GM18526 (cell line): ENCODE measurements around the gene HINFP.
A peak's percentile ranks its signal among the peaks of the same experiment; 100 is the strongest.

Experiments
- POLR2A ChIP-seq: IDR thresholded peaks from 3 replicates; pipeline ENCODE4 v1.6.1; 2011; ENCODE audit not compliant: insufficient read length; ENCODE audit errors: extremely low read depth

The HINFP gene

GRCh38 chr11:119157063-119157462 lies 35.7 kb downstream of the HINFP start:
- no peak for TF ChIP-seq POLR2A

GRCh38 chr11:119158467-119158866 lies 37.1 kb downstream of the HINFP start:
- TF ChIP-seq POLR2A, result no peak

GRCh38 chr11:119160151-119160550 lies 38.8 kb downstream of the HINFP start:
- TF ChIP-seq POLR2A, result no peak

- TF ChIP-seq POLR2A, result no peak
Measured at GRCh38 chr11:119161871-119162270, 40.5 kb downstream of the HINFP start.

- TF ChIP-seq POLR2A, result no peak
Measured at GRCh38 chr11:119166368-119167076, 45.1 kb downstream of the HINFP start.

- no peak for TF ChIP-seq POLR2A
Measured at GRCh38 chr11:119167933-119168332, 46.6 kb downstream of the HINFP start.

GRCh38 chr11:119168471-119169281 lies 47.3 kb downstream of the HINFP start, which contains the start of gene NLRX1:
Gene NLRX1, plus strand, starts transcription at chr11:119168725. Its CDS starts 2,679 bp downstream, at chr11:119171404.
- TF ChIP-seq POLR2A, result peak; percentile 73

- TF ChIP-seq POLR2A, result no peak
Measured at GRCh38 chr11:119169282-119169719, 47.9 kb downstream of the HINFP start.

- TF ChIP-seq POLR2A, result no peak
Measured at GRCh38 chr11:119172513-119172912, 51.1 kb downstream of the HINFP start.

GRCh38 chr11:119173453-119173852 lies 52.1 kb downstream of the HINFP start:
- TF ChIP-seq POLR2A, result no peak

- no peak for TF ChIP-seq POLR2A
Measured at GRCh38 chr11:119175493-119176077, 54.2 kb downstream of the HINFP start.

- no peak for TF ChIP-seq POLR2A
Measured at GRCh38 chr11:119178166-119178680, 56.8 kb downstream of the HINFP start.

GRCh38 chr11:119179342-119179741 lies 58.0 kb downstream of the HINFP start:
- TF ChIP-seq POLR2A, result no peak

- no peak for TF ChIP-seq POLR2A
Measured at GRCh38 chr11:119179983-119180382, 58.6 kb downstream of the HINFP start.

- no peak for TF ChIP-seq POLR2A
Measured at GRCh38 chr11:119180729-119181676, 59.6 kb downstream of the HINFP start.
